ENCODE data around the gene GXYLT1. TPM values are rescaled to one million over a fixed set of nuclear protein-coding genes. Genes with fewer than 3 reads are reported as not detected.

The GXYLT1 gene
- total and polyA plus RNA-seq, 11 donors = 1.4 to 8.3 (median 4.8) TPM

GRCh38 chr12:42130672-42131402 is 13.8 kb downstream of the GXYLT1 start:
- no peak for TF ChIP-seq CTCF (IDR thresholded peaks at IDR 0.05)
- TF ChIP-seq POLR2A (IDR thresholded peaks at IDR 0.05) = no peak
- Histone ChIP-seq H3K9me3 (no peaks in the 10 kb centered on the region), H3K27me3 (no peaks in the 10 kb centered on the region), H3K36me3 (no peaks in the 10 kb centered on the region), H3K4me1 (peaks cover 0 to 33% (median 12%) of the 10 kb centered on the region in 12 donors), H3K4me3 (no peak overlapping the region), H3K27ac (no peak overlapping the region)
- ATAC-seq (peak in 3 of 4 donors; percentile 55 to 83 (median 81)), DNase-seq (peak in 2 of 5 donors; percentile 36 to 57)
- WGBS, 4 donors = 50 to 67% (median 61%) methylated on average over 4 of the region's 4 CpGs
- intact Hi-C loops (cut with DNase I) = loop anchor here in 8 of 10 donors (2.0 to 10.0 kb wide), 8 partner anchors 196 to 1204 kb away; partner anchors contain the start of genes PPHLN1 (in 1 of the 8), PRICKLE1 (in 1 of the 8) and ZCRB1 (in 1 of the 8)

GRCh38 chr12:42129595-42130204 is 15.0 kb downstream of the GXYLT1 start:
- Histone ChIP-seq H3K9me3 (no peaks in the 10 kb centered on the region), H3K27ac (no peak overlapping the region), H3K27me3 (no peaks in the 10 kb centered on the region), H3K4me3 (no peak overlapping the region), H3K36me3 (no peaks in the 10 kb centered on the region), H3K4me1 (peaks cover 0 to 34% (median 13%) of the 10 kb centered on the region in 12 donors)
- DNase-seq = peak in 1 of 5 donors; percentile 17
- ATAC-seq = peak; percentile 54 to 84 (median 74)
- intact Hi-C loops (cut with DNase I) = loop anchor here (1.0 to 10.0 kb wide), 15 partner anchors 197 to 1215 kb away; partner anchors contain the start of genes PPHLN1 (in 1 of the 10), PRICKLE1 (in 1 of the 10) and ZCRB1 (in 1 of the 10)
- WGBS, 4 donors = 13 to 26% (median 19%) methylated on average over 4 of the region's 4 CpGs
- peak; percentile 66 to 91 (median 86) for TF ChIP-seq CTCF (IDR thresholded peaks at IDR 0.05)
- TF ChIP-seq POLR2A (IDR thresholded peaks at IDR 0.05) = no peak

- WGBS, 4 donors = 91 to 93% (median 92%) methylated on average over 6 of the region's 6 CpGs
- Histone ChIP-seq H3K9me3 (no peaks in the 10 kb centered on the region), H3K4me3 (no peak overlapping the region), H3K27ac (no peak overlapping the region), H3K36me3 (no peaks in the 10 kb centered on the region), H3K4me1 (peaks cover 0 to 33% (median 13%) of the 10 kb centered on the region in 12 donors), H3K27me3 (no peaks in the 10 kb centered on the region)
- no peak for ATAC-seq
- no peak for DNase-seq
- TF ChIP-seq POLR2A (IDR thresholded peaks at IDR 0.05) (no peak), CTCF (IDR thresholded peaks at IDR 0.05) (no peak)
- intact Hi-C loops (cut with DNase I) = loop anchor here in 9 of 10 donors (1.0 to 10.0 kb wide), 11 partner anchors 203 to 1216 kb away; no protein-coding TSS in a partner anchor
Observed at GRCh38 chr12:42128888-42129287, 15.8 kb downstream of the GXYLT1 start.

- intact Hi-C loops (cut with DNase I) = loop anchor here in 9 of 10 donors (2.0 to 10.0 kb wide), 9 partner anchors 204 to 1216 kb away; no protein-coding TSS in a partner anchor
- no peaks in the 10 kb centered on the region for H3K9me3 ChIP-seq
- TF ChIP-seq POLR2A (IDR thresholded peaks at IDR 0.05) (no peak), CTCF (IDR thresholded peaks at IDR 0.05) (no peak)
- no peaks in the 10 kb centered on the region for H3K27me3 ChIP-seq
- H3K4me1 ChIP-seq = peaks cover 0 to 33% (median 13%) of the 10 kb centered on the region in 12 donors
- no peaks in the 10 kb centered on the region for H3K36me3 ChIP-seq
- H3K4me3 ChIP-seq = no peak overlapping the region
- no peak overlapping the region for H3K27ac ChIP-seq
- DNase-seq = no peak
- 83 to 86% (median 84%) methylated on average over 3 of the region's 3 CpGs for WGBS, 4 donors
- ATAC-seq = no peak
Observed at GRCh38 chr12:42128327-42128726, 16.3 kb downstream of the GXYLT1 start.

All from heart left ventricle (tissue), 16 donors.